ENCODE measurements around the gene SYNJ2.
A peak's percentile ranks its signal among the peaks of the same experiment; 100 is the strongest.

Gene SYNJ2

GRCh38 chr6:158086504-158087223, 105.0 kb downstream of the SYNJ2 start:
- no peak for DNase-seq

GRCh38 chr6:158087224-158087867, 105.7 kb downstream of the SYNJ2 start:
- DNase-seq, result no peak

DNA sequence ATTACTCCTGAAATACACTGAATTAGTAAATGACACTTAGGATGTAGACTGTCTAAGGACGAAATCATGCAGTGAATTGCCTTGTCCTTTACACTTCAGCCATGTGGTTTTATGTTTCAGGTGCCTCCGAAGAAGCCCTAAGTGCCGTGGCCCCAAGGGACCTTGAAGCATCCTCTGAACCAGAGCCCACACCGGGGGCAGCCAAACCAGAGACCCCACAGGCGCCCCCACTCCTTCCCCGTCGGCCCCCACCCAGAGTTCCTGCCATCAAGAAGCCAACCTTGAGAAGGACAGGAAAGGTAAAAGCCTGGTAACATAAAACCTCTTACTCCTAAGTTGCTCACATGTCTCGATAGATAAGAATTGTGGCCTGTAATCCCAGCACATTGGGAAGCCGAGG, 111.1 kb downstream of the SYNJ2 start:
- DNase-seq, result no peak

- DNase-seq, result no peak
These were observed 113.4 kb downstream of the SYNJ2 start for GRCh38 chr6:158095031-158095430.

DNA sequence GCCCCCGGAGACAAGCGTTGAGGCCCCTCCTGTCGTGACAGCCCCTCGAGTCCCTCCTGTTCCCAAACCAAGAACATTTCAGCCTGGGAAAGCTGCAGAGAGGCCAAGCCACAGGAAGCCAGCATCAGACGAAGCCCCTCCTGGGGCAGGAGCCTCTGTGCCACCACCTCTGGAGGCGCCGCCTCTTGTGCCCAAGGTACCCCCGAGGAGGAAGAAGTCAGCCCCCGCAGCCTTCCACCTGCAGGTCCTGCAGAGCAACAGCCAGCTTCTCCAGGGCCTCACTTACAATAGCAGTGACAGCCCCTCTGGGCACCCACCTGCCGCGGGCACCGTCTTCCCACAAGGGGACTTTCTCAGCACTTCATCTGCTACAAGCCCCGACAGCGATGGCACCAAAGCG, 114.0 kb downstream of the SYNJ2 start:
- no peak for DNase-seq

DNA sequence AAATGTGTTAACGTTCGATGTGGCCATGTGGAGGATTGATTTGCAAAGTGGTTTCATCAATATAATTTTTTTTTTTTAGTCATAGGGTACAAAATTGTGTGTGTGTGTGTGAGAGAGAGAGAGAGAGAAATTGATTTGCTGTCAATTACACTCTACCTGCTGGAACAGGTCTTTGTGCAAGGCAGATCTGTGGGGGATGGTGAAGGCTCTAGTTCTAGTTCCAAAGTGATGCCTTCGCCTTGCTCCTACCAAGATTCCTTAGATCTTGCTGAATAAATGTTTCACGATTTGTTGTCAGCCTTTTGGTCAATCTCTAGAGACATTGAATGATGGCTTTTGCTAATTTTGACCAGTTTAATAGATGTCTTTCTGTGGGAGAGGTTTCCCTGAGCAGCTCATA, 121.6 kb downstream of the SYNJ2 start:
- no peak for DNase-seq

DNA sequence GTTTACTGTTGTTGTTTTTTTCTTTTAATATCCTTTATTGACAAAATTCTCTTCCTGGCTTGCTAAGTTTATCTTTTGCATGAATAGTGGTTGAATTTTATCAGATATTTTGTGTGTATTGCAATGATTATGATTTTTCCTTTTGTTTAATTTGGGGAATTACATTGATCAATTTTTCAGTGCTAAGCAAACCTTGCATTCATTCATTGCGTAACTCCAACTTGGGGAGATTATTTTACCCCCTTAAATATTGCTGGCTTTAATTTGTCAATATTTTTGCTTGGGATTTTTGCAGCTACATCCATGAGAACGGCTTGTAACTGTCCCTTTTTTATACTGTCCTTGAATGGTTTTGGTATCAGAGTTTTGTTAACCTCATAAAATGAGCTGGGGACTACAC, 123.0 kb downstream of the SYNJ2 start:
- DNase-seq, result no peak

- DNase-seq, result no peak
These were observed 128.1 kb downstream of the SYNJ2 start for GRCh38 chr6:158109748-158110147.

- DNase-seq, result no peak
These were observed 129.3 kb downstream of the SYNJ2 start for GRCh38 chr6:158110986-158111385.

GRCh38 chr6:158111987-158112386, 130.3 kb downstream of the SYNJ2 start:
- DNase-seq, result no peak

DNA sequence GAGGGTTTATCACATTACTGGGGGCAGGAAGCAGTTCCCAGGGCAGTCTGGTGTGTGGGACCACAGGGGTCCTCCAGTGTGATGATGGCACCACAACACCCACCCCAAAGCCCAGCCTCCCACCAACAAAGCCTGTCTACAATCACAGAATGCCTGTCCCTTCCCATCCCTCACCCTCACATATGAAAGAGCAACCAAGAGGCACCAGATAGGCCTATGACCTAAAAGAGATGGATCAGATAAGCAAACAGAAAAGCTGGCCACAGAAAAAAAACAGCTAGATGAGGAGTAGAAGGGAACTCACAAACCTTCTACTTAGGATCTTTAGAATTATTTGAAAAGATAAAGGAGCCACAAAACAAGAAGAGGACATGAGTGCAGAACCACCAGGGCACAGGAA, 132.1 kb downstream of the SYNJ2 start:
- DNase-seq, result no peak

- DNase-seq, result no peak
These were observed 133.4 kb downstream of the SYNJ2 start for GRCh38 chr6:158115102-158115501.

DNA sequence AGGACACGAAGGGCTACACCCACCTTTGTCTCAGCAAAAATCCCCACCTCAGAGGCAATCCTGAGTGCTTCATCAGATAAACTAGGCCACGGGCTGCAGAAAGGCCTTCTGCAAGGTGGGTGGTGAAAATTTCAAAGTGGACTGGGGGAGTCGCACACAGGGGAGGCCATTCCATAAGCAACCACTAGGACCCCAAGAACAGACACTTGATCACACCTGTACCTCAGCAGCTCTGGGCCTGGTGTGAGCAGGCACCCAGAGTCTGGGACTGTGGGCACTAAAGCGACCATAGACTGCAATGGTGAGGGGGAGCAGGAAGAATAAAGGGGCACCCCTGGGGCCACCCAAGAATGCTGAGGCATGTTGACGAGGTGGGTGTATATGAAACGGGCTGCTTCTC, 133.8 kb downstream of the SYNJ2 start:
- no peak for DNase-seq

GRCh38 chr6:158118886-158119285, 137.2 kb downstream of the SYNJ2 start:
- no peak for DNase-seq

DNA sequence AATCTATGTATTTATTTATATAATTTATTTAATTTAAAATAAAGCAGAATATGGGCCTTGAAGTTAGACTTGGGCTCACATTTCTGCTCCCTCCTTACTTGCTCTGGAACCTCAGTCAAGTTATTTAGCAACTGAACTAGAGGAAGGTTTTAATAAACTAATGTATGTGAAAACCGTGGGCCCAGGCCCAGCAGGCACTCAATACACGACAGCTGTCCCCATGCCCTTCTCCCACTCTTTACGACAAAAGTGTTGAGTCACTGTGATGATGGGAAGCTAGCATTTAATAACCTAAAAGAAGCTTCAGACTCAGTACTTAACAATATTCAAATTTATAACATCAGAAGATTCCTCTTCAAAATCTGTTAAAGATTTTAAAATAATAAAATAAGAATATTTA, 139.7 kb downstream of the SYNJ2 start:
- DNase-seq, result no peak

- no peak for DNase-seq
These were observed 140.4 kb downstream of the SYNJ2 start for GRCh38 chr6:158122048-158122447.

DNA sequence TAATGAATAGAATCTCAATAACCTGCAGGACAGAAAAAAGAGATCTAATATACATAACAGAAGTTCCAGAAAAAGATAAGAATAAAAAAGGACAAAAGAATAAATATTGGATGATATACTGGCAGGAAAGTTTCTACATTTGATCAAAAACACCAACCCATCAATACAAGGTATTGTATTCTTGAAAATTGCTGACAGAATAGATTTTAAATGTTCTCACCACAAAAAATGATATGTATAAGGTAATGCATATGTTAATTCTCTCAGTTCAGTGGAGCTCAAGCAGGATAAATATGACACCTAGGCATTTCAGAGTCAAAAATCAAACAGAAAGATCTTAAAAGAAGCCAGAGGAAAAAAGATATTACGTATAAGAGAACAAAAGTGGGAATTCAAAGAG, 142.6 kb downstream of the SYNJ2 start:
- DNase-seq, result no peak

- DNase-seq, result no peak
These were observed 143.6 kb downstream of the SYNJ2 start for GRCh38 chr6:158125271-158125670.

DNA sequence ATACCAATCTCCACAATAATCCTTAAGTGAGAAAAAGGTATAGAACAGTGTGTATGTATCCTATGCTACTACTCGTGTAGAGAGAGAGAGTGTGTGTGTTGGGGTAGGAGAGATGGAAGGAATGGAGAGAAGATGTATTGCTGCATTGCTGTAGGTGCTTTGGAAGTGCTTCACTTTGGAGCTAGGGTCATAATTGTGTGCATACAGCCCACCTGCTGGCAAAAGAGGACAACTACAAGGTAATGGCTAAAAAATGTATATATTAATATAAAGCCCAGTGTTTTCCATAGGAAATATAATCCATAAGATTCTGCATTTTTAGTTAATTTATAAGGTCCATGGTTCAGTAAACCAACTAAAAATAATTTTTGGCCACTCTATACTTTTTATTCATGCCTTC, 150.3 kb downstream of the SYNJ2 start:
- peak; percentile 22 for DNase-seq

- no peak for DNase-seq
These were observed 161.1 kb downstream of the SYNJ2 start for GRCh38 chr6:158142789-158143188.

DNA sequence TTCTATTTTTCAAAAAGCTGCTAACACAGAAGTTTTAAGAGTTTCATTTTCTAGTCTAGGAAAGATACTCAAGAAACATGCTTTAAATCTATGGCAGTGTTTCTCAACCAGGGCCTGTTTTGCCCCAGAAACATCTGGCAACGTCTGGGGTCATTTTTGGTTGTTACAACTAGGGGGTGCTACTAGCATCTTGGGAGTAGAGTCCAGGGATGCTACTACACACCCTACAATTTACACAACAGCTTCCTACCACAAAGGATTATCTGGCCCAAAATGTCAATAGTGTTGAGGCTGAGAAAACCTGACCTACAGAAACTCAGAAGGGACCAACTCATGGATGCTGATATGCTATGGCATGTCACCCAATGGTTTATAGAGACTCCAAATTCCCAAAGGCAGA, 162.0 kb downstream of the SYNJ2 start:
- DNase-seq, result no peak
